H1 (cell line): Measurements from ENCODE around the gene PRRG2. TPM values are rescaled to one million over a fixed set of nuclear protein-coding genes. Genes with fewer than 3 reads are reported as not detected.

Source experiments
- CHD7 ChIP-seq: fragments of 300-600 bp; sonication (generic); IDR thresholded peaks from 2 replicates; pipeline ENCODE4 v1.7.1; 2012; ENCODE audit warnings: low read length, moderate library complexity, mild to moderate bottlenecking, inconsistent platforms; ENCODE audit not compliant: insufficient replicate concordance
- NRF1 ChIP-seq: IDR thresholded peaks from 2 replicates; pipeline ENCODE4 v1.6.1; 2011; ENCODE audit warnings: mild to moderate bottlenecking, low read depth, low read length, improper control_type of control experiment
- RFX5 ChIP-seq: IDR thresholded peaks from 2 replicates; pipeline ENCODE4 v1.6.1; 2011; ENCODE audit warnings: low read depth, low read length, improper control_type of control experiment, borderline replicate concordance
- RNF2 ChIP-seq: fragments of 200-900, 300-1000 bp; sonication (generic); IDR thresholded peaks from 2 replicates; pipeline ENCODE4 v1.7.1; 2016; ENCODE audit warnings: borderline replicate concordance, low read depth, mild to moderate bottlenecking, antibody characterized with exemption, low read length; ENCODE audit not compliant: poor library complexity, severe bottlenecking; ENCODE audit errors: missing control alignments
- SIRT6 ChIP-seq: IDR thresholded peaks from one replicate; pipeline ENCODE4 v1.7.1; 2012; ENCODE audit warnings: low read length, inconsistent platforms
- SP4 ChIP-seq: IDR thresholded peaks from 2 replicates; pipeline ENCODE4 v1.6.1; 2012; ENCODE audit warnings: low read length, inconsistent platforms
- SUZ12 ChIP-seq: fragments of 200-600 bp; sonication (generic); IDR thresholded peaks from 2 replicates; pipeline ENCODE4 v1.6.1; 2012; ENCODE audit warnings: mild to moderate bottlenecking, inconsistent platforms, low read length, moderate library complexity, mixed read lengths
- ZNF274 ChIP-seq: IDR thresholded peaks from 2 replicates; pipeline ENCODE4 v1.7.0; 2012; ENCODE audit warnings: low read length, borderline replicate concordance; ENCODE audit errors: extremely low read depth
- polyA plus RNA-seq, 7 experiments: library from polyadenylated mRNA; depleted of rRNA in 3 of 7; stranded (reverse) in 5 of 7; unstranded in 2 of 7; fragments of >200 nt in 5 of 7; fragments of 200-250 nt in 2 of 7; gene quantifications; 1 replicate in 5 of 7; 2 replicates in 1 of 7; 4 replicates in 1 of 7; pipeline versions ENCODE4 v1.2.1 to v1.2.3, GENCODE V29; 2011 to 2013; ENCODE audit warnings: missing spikeins in 2 of 7, mixed read lengths in 2 of 7
- total RNA-seq: library from RNA; stranded (reverse); fragmentation: NEBNext Ultra II Directional; extraction: Animal tissue kit (Norgen Biotek cat#: 25700); gene quantifications from 2 replicates; pipeline ENCODE4 v1.2.1, GENCODE V29; 2021
- TF ChIP-seq, protein P1 (sequence below): IDR thresholded peaks from 2 replicates; pipeline ENCODE4 v1.6.1; 2012; ENCODE audit warnings: inconsistent platforms

PRRG2 gene
- total and polyA plus RNA-seq, 2 of the 8 experiments (the other 6 are each of a cell fraction or from before 2014, with no cell fraction given): 4.1 to 5.6 TPM

DNA sequence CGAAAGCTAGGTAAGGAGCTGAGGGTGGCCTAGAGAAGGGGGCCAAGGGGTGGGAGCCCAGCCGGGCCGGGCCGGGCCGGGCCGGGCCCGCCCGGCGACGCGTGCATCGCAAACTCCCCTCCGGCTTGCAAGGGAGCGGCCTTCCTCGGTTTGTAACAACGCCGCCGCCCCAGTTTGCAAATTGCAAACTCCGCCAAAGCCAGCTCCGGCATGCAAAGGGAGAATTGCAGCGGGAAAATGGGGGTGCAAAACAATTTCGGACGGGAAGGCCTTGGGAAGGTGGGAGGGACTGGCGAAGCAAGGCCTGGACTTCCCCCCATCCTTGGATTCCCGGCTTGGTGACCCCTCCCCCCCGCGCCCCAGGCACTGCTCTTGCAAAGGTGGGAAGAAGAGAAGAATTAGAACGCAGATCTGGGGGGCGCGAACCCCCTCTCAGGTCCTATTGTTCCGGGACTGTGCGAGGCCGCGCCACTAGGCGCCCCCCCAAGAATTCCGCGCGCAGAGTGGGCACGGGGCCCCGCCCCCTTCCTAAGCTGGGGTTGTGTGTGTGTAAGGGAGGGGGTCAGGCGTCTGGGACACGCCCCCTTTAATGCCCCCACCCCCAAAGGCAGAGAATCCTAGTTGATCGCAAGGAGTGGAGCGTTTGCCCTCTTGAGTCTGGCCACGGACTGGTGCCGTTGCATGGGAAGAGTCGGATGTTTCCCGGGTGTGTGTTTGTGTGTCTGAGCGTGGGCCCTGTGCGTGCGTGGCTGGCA lies 10.8 kb downstream of the PRRG2 start (continued):
- TF ChIP-seq CHD7 (no peak), SIRT6 (no peak), ZNF274 (no peak), SP4 (0 out of 2 replicates have a peak, but pooled peaks have one; percentile 43), NRF1 (no peak), RFX5 (no peak), SUZ12 (peak; percentile 13; the same call in 1 of the 2 replicates), RNF2 (no peak)
- TF ChIP-seq, protein P1, sequence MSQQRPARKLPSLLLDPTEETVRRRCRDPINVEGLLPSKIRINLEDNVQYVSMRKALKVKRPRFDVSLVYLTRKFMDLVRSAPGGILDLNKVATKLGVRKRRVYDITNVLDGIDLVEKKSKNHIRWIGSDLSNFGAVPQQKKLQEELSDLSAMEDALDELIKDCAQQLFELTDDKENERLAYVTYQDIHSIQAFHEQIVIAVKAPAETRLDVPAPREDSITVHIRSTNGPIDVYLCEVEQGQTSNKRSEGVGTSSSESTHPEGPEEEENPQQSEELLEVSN: no peak
